HEK293T (cell line): ENCODE results near the gene TK2.

ENCODE experiments used
- BHLHE40 ChIP-seq: fragments of 450-650 bp; IDR thresholded peaks from 2 replicates; pipeline ENCODE4 v1.6.1; 2016; ENCODE audit warnings: mild to moderate bottlenecking, moderate library complexity, borderline replicate concordance
- CTBP1 ChIP-seq: fragments of 450-650 bp; IDR thresholded peaks from 2 replicates; pipeline ENCODE4 v1.6.1; 2016; ENCODE audit warnings: borderline replicate concordance
- ELF4 ChIP-seq: fragments of 450-650 bp; IDR thresholded peaks from 2 replicates; pipeline ENCODE4 v1.6.1; 2017; ENCODE audit warnings: antibody characterized with exemption
- FOXM1 ChIP-seq: fragments of 450-650 bp; IDR thresholded peaks from 2 replicates; pipeline ENCODE4 v1.6.1; 2017; ENCODE audit warnings: mild to moderate bottlenecking, borderline replicate concordance
- HDGF ChIP-seq: fragments of 450-650 bp; IDR thresholded peaks from 2 replicates; pipeline ENCODE4 v1.6.1; 2017; ENCODE audit warnings: antibody characterized with exemption, borderline replicate concordance
- LEF1 ChIP-seq: fragments of 450-650 bp; IDR thresholded peaks from 2 replicates; pipeline ENCODE4 v1.6.1; 2017; ENCODE audit warnings: mild to moderate bottlenecking, borderline replicate concordance
- SP1 ChIP-seq: fragments of 450-650 bp; IDR thresholded peaks from 2 replicates; pipeline ENCODE4 v1.6.1; 2017

GRCh38 chr16:66495440-66495839, 54.5 kb downstream of the TK2 start:
- TF ChIP-seq HDGF: no peak
- no peak for TF ChIP-seq FOXM1
- TF ChIP-seq SP1: no peak
- TF ChIP-seq ELF4: no peak
- TF ChIP-seq LEF1: no peak
- TF ChIP-seq CTBP1: no peak
- no peak for TF ChIP-seq BHLHE40
